HEK293 (cell line): ENCODE measurements around the gene CCDC158.

ENCODE experiments used
- CTCF ChIP-seq: fragments of 450-650 bp; formaldehyde crosslinking; IDR thresholded peaks from 2 replicates; pipeline ENCODE4 v1.5.1; 2016; ENCODE audit warnings: missing biosample characterization, missing genetic modification characterization
- PRDM1 ChIP-seq: fragments of 450-650 bp; formaldehyde crosslinking; IDR thresholded peaks from 2 replicates; pipeline ENCODE4; 2016; ENCODE audit warnings: missing biosample characterization, missing genetic modification characterization
- ZNF10 ChIP-seq: fragments of 450-650 bp; formaldehyde crosslinking; IDR thresholded peaks from 2 replicates; pipeline ENCODE4 v1.5.1; 2017; ENCODE audit warnings: missing biosample characterization, missing genetic modification characterization
- ZNF544 ChIP-seq: fragments of 450-650 bp; formaldehyde crosslinking; IDR thresholded peaks from 2 replicates; pipeline ENCODE4 v1.5.0; 2017; ENCODE audit warnings: missing biosample characterization, missing genetic modification characterization

- TF ChIP-seq ZNF10 (no peak), CTCF (tag by site-specific recombination) (no peak), PRDM1 (tag by site-specific recombination) (no peak), ZNF544 (tag by site-specific recombination) (no peak)
Observed at GRCh38 chr4:76435528-76436319, 14.8 kb upstream of the CCDC158 start.
